CD4-positive, alpha-beta T cell (primary cell): Measurements from ENCODE around the gene RAD51B. TPM values are rescaled to one million over a fixed set of nuclear protein-coding genes. Genes with fewer than 3 reads are reported as not detected.

Experiments used
- ATAC-seq: fragments of 200-7000 bp; cut with Tn5 transposase; one replicate; pipeline ENCODE4 v1.10.0; 2022; ENCODE audit warnings: mild to moderate bottlenecking; ENCODE audit not compliant: poor library complexity
- CTCF ChIA-PET: fragments of 350-600 bp; sonication (Branson Sonifier 250); formaldehyde crosslinking; loops from one replicate; lab custom pipeline; 2021; ENCODE audit warnings: antibody characterized with exemption, inconsistent platforms; lab: Charles Lee
- POLR2A ChIA-PET: fragments of 350-600 bp; sonication (Branson Sonifier 250); formaldehyde crosslinking; loops from one replicate; lab custom pipeline; 2021; ENCODE audit warnings: antibody characterized with exemption, inconsistent platforms; lab: Charles Lee
- DNase-seq, 14 experiments: peaks; one replicate each; pipeline ENCODE4 v3.0.0-alpha.2; 2013 to 2020; ENCODE audit warnings: mixed read lengths in 2 of 14
- H3K27ac ChIP-seq, 2 donors: one replicate each; pipeline versions ENCODE4 v1.5.1 to v1.7.0; 2013; ENCODE audit warnings: low read length in 2 of 2, low read depth in 1 of 2, mild to moderate bottlenecking in 1 of 2
- H3K27me3 ChIP-seq, 2 experiments: 1 replicate in 1 of 2; 2 replicates in 1 of 2; pipeline versions ENCODE4 v1.6.1 to v1.7.0; 2013; ENCODE audit warnings: low read length in 2 of 2, control low read depth in 1 of 2, mild to moderate bottlenecking in 1 of 2, moderate library complexity in 1 of 2; ENCODE audit not compliant: insufficient read depth in 2 of 2, control insufficient read depth in 1 of 2
- H3K36me3 ChIP-seq: one replicate; pipeline ENCODE4 v1.6.1; 2013; ENCODE audit warnings: low read length, control low read depth; ENCODE audit not compliant: insufficient read depth
- H3K4me1 ChIP-seq: one replicate; pipeline ENCODE4 v1.6.1; 2013; ENCODE audit warnings: low read length, control low read depth; ENCODE audit not compliant: insufficient read depth
- H3K4me3 ChIP-seq: one replicate; pipeline ENCODE4 v1.5.1; 2013; ENCODE audit warnings: mild to moderate bottlenecking, low read length, moderate library complexity
- H3K9me3 ChIP-seq, 2 experiments: 1 replicate in 1 of 2; 2 replicates in 1 of 2; pipeline versions ENCODE4 v1.6.1 to v1.7.0; 2013; ENCODE audit warnings: low read length in 2 of 2, mild to moderate bottlenecking in 2 of 2, control low read depth in 1 of 2, moderate library complexity in 1 of 2; ENCODE audit not compliant: control insufficient read depth in 1 of 2, insufficient read depth in 1 of 2
- H3K27ac Mint-ChIP-seq: one replicate; pipeline ENCODE4 v1.8.0; 2020; ENCODE audit warnings: mixed read lengths
- H3K27me3 Mint-ChIP-seq: one replicate; pipeline ENCODE4 v1.8.0; 2021; ENCODE audit warnings: mixed read lengths
- H3K36me3 Mint-ChIP-seq: one replicate; pipeline ENCODE4 v1.8.0; 2021; ENCODE audit warnings: low read depth, mixed read lengths
- H3K4me1 Mint-ChIP-seq: one replicate; pipeline ENCODE4 v1.8.0; 2021; ENCODE audit warnings: low read depth, mixed read lengths
- H3K4me3 Mint-ChIP-seq: one replicate; pipeline ENCODE4 v1.8.0; 2020; ENCODE audit warnings: mild to moderate bottlenecking, mixed read lengths
- H3K9me3 Mint-ChIP-seq: one replicate; pipeline ENCODE4 v1.8.0; 2020; ENCODE audit warnings: mixed read lengths
- CTCF ChIP-seq: fragments of 200-600 bp; IDR thresholded peaks from one replicate; pipeline ENCODE4 v1.8.0; 2022; ENCODE audit warnings: antibody characterized with exemption, mild to moderate bottlenecking
- intact Hi-C, 2 experiments: fragments of 100-400 bp; cut with DNase I in 1 of 2; cut with micrococcal nuclease in 1 of 2; formaldehyde crosslinking; loops; one replicate each; pipeline versions ENCODE4 v1.15.1 to v1.9.0; 2023 to 2025; cut with DNase I, micrococcal nuclease
- total RNA-seq, 174 experiments: library from RNA in 2 of 174; stranded (reverse) in 2 of 174; gene quantifications; one replicate each; pipeline ENCODE4 v1.2.3 and lab custom pipeline; 2021 to 2026

RAD51B gene
- total RNA-seq, 2 experiments from 2014 or later = 18.4 to 20.0 TPM

GRCh38 chr14:68584786-68585185 lies 765.2 kb downstream of the RAD51B start:
- Mint-ChIP-seq H3K4me1 (no peaks in the 10 kb centered on the region), H3K27me3 (no peaks in the 10 kb centered on the region), H3K27ac (no peak overlapping the region), H3K36me3 (no peaks in the 10 kb centered on the region), H3K4me3 (no peak overlapping the region), H3K9me3 (no peaks in the 10 kb centered on the region)
- TF ChIP-seq CTCF = no peak
- ATAC-seq (no peak), DNase-seq (no peak)
- no peaks in the 10 kb centered on the region for H3K36me3 ChIP-seq
- H3K27ac ChIP-seq = no peak overlapping the region
- ChIA-PET POLR2A (no interaction called here), CTCF (no interaction called here)
- no peaks in the 10 kb centered on the region for H3K4me1 ChIP-seq
- no peak overlapping the region for H3K4me3 ChIP-seq
- H3K9me3 ChIP-seq = no peaks in the 10 kb centered on the region
- no peaks in the 10 kb centered on the region for H3K27me3 ChIP-seq
- intact Hi-C loops = no loop called here

- ATAC-seq = no peak
- Histone ChIP-seq H3K27me3 (no peaks in the 10 kb centered on the region), H3K9me3 (no peaks in the 10 kb centered on the region), H3K36me3 (no peaks in the 10 kb centered on the region), H3K4me3 (no peak overlapping the region), H3K27ac (no peak overlapping the region), H3K4me1 (no peaks in the 10 kb centered on the region)
- intact Hi-C loops = no loop called here
- DNase-seq = no peak
- no peaks in the 10 kb centered on the region for H3K36me3 Mint-ChIP-seq
- TF ChIP-seq CTCF = no peak
- no peaks in the 10 kb centered on the region for H3K4me1 Mint-ChIP-seq
- ChIA-PET CTCF (no interaction called here), POLR2A (no interaction called here)
- no peaks in the 10 kb centered on the region for H3K27me3 Mint-ChIP-seq
- no peaks in the 10 kb centered on the region for H3K9me3 Mint-ChIP-seq
- no peak overlapping the region for H3K27ac Mint-ChIP-seq
- no peak overlapping the region for H3K4me3 Mint-ChIP-seq
Measured at GRCh38 chr14:68585690-68586089, 766.1 kb downstream of the RAD51B start.

GRCh38 chr14:68586896-68587751 lies 767.5 kb downstream of the RAD51B start:
- no peaks in the 10 kb centered on the region for H3K9me3 Mint-ChIP-seq
- H3K27ac ChIP-seq = no peak overlapping the region
- no peak overlapping the region for H3K27ac Mint-ChIP-seq
- H3K27me3 ChIP-seq = no peaks in the 10 kb centered on the region
- TF ChIP-seq CTCF = no peak
- no peaks in the 10 kb centered on the region for H3K36me3 Mint-ChIP-seq
- no peak overlapping the region for H3K4me3 ChIP-seq
- no peak for DNase-seq
- H3K4me1 ChIP-seq = no peaks in the 10 kb centered on the region
- ChIA-PET POLR2A (interaction anchor here (0.9 kb wide), 1 partner anchor 204 kb away, joined by 3 read pairs; no protein-coding TSS in a partner anchor), CTCF (no interaction called here)
- intact Hi-C loops = no loop called here
- H3K27me3 Mint-ChIP-seq = no peaks in the 10 kb centered on the region
- H3K9me3 ChIP-seq = no peaks in the 10 kb centered on the region
- no peaks in the 10 kb centered on the region for H3K36me3 ChIP-seq
- ATAC-seq = no peak
- H3K4me1 Mint-ChIP-seq = no peaks in the 10 kb centered on the region
- no peak overlapping the region for H3K4me3 Mint-ChIP-seq
